Suprapubic skin (tissue), 4 donors: ENCODE data around the gene EPYC. TPM values are rescaled to one million over a fixed set of nuclear protein-coding genes. Genes with fewer than 3 reads are reported as not detected.
A peak's percentile ranks its signal among the peaks of the same experiment; 100 is the strongest.

ENCODE experiments used
- DNase-seq, 2 donors: peaks; one replicate each; pipeline ENCODE4 v3.0.0-alpha.2; 2019; ENCODE audit warnings: low spot score in 2 of 2
- H3K27ac ChIP-seq: fragments of 200-600 bp; sonication (generic); one replicate; pipeline ENCODE4 v1.5.1; 2019
- H3K27me3 ChIP-seq: fragments of 200-600 bp; sonication (generic); one replicate; pipeline ENCODE4 v1.5.1; 2019
- H3K36me3 ChIP-seq: fragments of 200-600 bp; sonication (generic); one replicate; pipeline ENCODE4 v1.5.1; 2019
- H3K4me1 ChIP-seq: fragments of 200-600 bp; sonication (generic); one replicate; pipeline ENCODE4 v1.5.1; 2019
- H3K4me3 ChIP-seq: fragments of 200-600 bp; sonication (generic); one replicate; pipeline ENCODE4 v1.5.1; 2019; ENCODE audit warnings: mild to moderate bottlenecking
- H3K9me3 ChIP-seq: fragments of 200-600 bp; sonication (generic); one replicate; pipeline ENCODE4 v1.5.1; 2019
- EP300 ChIP-seq: sonication (generic); formaldehyde crosslinking; IDR thresholded peaks from one replicate; pipeline ENCODE4 v1.6.1; 2017; ENCODE audit warnings: antibody characterized with exemption
- POLR2A ChIP-seq, 2 donors: fragments of 450-650 bp; IDR thresholded peaks; one replicate each; pipeline ENCODE4 v1.6.1; 2017; ENCODE audit warnings: antibody characterized with exemption in 2 of 2, mild to moderate bottlenecking in 2 of 2, moderate library complexity in 2 of 2
- POLR2AphosphoS5 ChIP-seq, 3 donors: sonication (generic); formaldehyde crosslinking; IDR thresholded peaks; one replicate each; pipeline ENCODE4 v1.6.1; 2017; ENCODE audit warnings: antibody characterized with exemption in 3 of 3
- WGBS: methylation state at CpG from one replicate; pipeline ENCODE4 v1.1.5; 2018; 5-methylcytosine and 5-hydroxymethylcytosine counted together
- total RNA-seq, 4 donors: library from RNA; depleted of rRNA; stranded (reverse); fragments of >200 nt; gene quantifications; one replicate each; pipeline ENCODE4 v1.1.0, GENCODE V29; 2016
- TF ChIP-seq, protein P1 (sequence below), 2 donors: fragments of 200-600 bp in 1 of 2; fragments of 450-650 bp in 1 of 2; sonication (generic) in 1 of 2; IDR thresholded peaks; one replicate each; pipeline ENCODE4 v1.5.1; 2016 to 2019; ENCODE audit warnings: antibody characterized with exemption in 2 of 2, mild to moderate bottlenecking in 1 of 2, moderate library complexity in 1 of 2

EPYC gene
- total RNA-seq, 4 donors from 2014 or later = not detected

DNA sequence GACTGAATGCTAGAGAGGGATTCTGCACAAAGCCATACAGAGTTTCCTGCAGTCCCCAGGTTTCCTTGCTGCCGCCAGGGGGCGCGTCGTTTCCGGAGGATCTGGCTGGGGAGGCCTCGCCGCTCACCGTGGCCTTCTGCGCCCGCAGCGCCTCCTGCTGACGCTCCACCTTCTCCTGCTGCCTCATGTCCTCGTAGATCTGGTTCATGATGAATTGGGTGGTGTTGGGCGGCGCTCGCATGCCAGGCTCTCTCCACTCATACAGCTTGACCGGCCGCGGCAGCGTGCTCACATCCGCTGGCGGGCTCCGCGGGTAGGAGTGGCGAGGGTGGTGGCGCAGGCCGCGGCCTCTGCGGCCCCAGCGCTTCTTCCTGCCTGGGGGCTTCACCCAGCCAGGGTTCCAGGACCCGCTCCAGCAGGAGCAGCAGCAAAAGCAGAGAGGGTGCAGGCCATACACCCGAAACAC lies 50.8 kb downstream of the EPYC start:
- Histone ChIP-seq H3K27me3 (no peaks in the 10 kb centered on the region), H3K9me3 (no peaks in the 10 kb centered on the region), H3K36me3 (no peaks in the 10 kb centered on the region), H3K4me1 (no peaks in the 10 kb centered on the region), H3K4me3 (no peak overlapping the region), H3K27ac (no peak overlapping the region)
- WGBS = 89% methylated on average over 32 of the region's 32 CpGs
- TF ChIP-seq EP300 (no peak), POLR2AphosphoS5 (IDR thresholded peaks at IDR 0.05) (no peak), POLR2A (IDR thresholded peaks at IDR 0.05) (no peak)
- TF ChIP-seq, protein P1, sequence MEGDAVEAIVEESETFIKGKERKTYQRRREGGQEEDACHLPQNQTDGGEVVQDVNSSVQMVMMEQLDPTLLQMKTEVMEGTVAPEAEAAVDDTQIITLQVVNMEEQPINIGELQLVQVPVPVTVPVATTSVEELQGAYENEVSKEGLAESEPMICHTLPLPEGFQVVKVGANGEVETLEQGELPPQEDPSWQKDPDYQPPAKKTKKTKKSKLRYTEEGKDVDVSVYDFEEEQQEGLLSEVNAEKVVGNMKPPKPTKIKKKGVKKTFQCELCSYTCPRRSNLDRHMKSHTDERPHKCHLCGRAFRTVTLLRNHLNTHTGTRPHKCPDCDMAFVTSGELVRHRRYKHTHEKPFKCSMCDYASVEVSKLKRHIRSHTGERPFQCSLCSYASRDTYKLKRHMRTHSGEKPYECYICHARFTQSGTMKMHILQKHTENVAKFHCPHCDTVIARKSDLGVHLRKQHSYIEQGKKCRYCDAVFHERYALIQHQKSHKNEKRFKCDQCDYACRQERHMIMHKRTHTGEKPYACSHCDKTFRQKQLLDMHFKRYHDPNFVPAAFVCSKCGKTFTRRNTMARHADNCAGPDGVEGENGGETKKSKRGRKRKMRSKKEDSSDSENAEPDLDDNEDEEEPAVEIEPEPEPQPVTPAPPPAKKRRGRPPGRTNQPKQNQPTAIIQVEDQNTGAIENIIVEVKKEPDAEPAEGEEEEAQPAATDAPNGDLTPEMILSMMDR (IDR thresholded peaks at IDR 0.05) = no peak
- DNase-seq = no peak

DNA sequence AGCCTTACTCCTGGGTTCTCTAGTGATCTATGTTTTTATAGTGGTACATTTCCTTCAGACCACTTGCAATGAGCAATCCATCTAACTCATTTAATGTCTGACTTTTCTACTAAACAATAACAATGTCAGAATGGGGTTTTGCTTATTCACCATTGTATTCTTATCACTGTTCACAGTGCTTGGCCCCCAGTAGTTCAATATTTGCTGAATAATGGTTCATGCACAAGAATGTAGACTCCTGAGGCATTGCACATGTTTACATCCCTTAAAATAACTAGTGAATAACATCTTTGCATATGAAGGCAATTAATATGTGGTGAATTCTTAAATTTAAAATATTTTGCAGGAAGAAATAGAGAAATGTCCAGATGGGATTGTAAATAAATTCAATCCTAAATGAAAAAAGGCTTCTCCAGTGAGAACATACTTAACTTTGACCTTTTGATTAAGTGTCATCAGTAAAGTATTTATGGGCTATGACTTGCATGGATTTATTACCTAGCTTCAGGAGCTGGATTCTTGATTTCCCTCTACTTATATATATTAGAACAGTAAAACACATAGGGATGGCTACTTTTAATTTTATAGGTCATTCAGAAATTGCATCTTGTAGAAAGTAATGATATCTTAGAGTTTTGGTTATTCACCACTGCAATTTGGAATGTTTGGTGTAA lies 53.2 kb downstream of the EPYC start:
- Histone ChIP-seq H3K9me3 (no peaks in the 10 kb centered on the region), H3K27ac (no peak overlapping the region), H3K4me3 (no peak overlapping the region), H3K27me3 (no peaks in the 10 kb centered on the region), H3K36me3 (no peaks in the 10 kb centered on the region), H3K4me1 (no peaks in the 10 kb centered on the region)
- TF ChIP-seq EP300 (no peak), POLR2A (IDR thresholded peaks at IDR 0.05) (no peak), POLR2AphosphoS5 (IDR thresholded peaks at IDR 0.05) (no peak)
- TF ChIP-seq, protein P1 (IDR thresholded peaks at IDR 0.05) = no peak
- no peak for DNase-seq

DNA sequence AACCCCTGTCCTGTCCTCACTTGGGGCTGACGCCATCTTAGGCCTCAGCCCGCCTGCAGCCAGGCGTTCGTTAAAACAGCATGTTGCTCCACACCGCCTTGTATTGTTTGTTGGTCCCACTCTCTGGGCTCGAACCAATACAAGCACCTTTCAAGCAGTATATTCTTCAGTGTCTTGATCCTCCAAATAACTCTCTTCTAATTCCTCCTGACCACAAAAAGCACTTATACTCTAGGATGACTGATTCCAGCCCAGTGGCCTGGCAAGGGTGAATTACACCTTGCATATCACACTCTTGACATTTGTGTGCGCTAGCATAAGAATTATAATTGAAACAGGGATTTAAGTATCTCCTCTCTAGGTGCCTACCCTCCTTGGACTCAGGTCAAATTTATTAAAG lies 56.9 kb downstream of the EPYC start:
- no peak overlapping the region for H3K27ac ChIP-seq
- 96% methylated on average over 7 of the region's 7 CpGs for WGBS
- H3K27me3 ChIP-seq = no peaks in the 10 kb centered on the region
- H3K4me1 ChIP-seq = no peaks in the 10 kb centered on the region
- TF ChIP-seq EP300 (no peak), POLR2AphosphoS5 (IDR thresholded peaks at IDR 0.05) (no peak)
- H3K4me3 ChIP-seq = no peak overlapping the region
- no peaks in the 10 kb centered on the region for H3K9me3 ChIP-seq
- no peaks in the 10 kb centered on the region for H3K36me3 ChIP-seq
- no peak for DNase-seq

DNA sequence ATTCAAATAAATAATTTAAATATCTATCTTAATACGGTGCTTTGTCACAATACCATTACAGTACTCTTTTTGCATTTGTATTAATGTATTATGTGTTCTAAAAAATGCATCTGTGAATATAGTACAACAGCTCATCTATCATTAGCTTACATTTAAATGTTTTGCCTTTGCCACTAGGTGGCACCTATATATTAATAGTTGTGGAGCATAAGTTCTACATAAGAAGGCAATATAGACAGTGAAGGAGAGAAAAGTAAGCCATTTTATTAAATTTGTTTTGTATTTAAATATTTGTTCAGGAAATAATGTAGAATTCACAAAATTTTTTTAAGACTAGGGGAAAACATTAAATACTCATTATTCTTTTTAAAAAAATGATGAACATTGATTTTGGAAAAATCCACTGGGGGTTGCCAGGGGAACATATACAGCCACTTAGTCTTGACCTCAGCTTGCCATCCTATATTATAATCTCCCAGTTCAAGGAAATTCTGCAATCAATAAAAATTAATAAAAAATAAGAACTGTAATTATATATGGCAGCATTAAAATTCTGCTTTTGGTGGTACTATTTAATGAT lies 59.6 kb downstream of the EPYC start:
- no peak for DNase-seq
- H3K9me3 ChIP-seq = no peaks in the 10 kb centered on the region
- TF ChIP-seq, protein P1 (IDR thresholded peaks at IDR 0.05) = peak in 1 of 2 donors; percentile 34
- no peak for TF ChIP-seq POLR2A (IDR thresholded peaks at IDR 0.05)
- no peak for TF ChIP-seq POLR2AphosphoS5 (IDR thresholded peaks at IDR 0.05)
- no peak for TF ChIP-seq EP300
- H3K4me1 ChIP-seq = no peaks in the 10 kb centered on the region
- H3K4me3 ChIP-seq = no peak overlapping the region
- H3K36me3 ChIP-seq = no peaks in the 10 kb centered on the region
- no peak overlapping the region for H3K27ac ChIP-seq
- 40% methylated on average over 1 of the region's 1 CpG for WGBS
- no peaks in the 10 kb centered on the region for H3K27me3 ChIP-seq

DNA sequence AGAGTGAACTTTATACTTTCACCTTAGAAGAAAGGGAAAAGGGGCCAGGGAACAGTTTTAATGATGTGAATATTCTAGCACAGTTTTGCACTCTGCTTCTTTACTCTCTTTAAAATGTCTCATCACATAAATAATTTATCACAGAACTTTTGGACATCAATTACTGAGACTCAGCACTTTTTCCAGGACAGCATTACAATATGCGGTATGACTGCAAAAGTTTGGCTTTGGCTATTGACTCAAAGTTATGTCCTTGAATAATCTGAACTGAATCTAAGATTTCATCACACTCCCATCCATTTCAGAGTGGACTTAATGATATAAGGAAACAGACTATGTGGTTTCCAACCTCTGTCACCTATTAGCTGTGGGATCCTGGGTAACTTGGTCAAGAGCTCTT lies 61.5 kb downstream of the EPYC start:
- TF ChIP-seq POLR2AphosphoS5 (IDR thresholded peaks at IDR 0.05) (no peak), POLR2A (IDR thresholded peaks at IDR 0.05) (no peak), EP300 (no peak)
- TF ChIP-seq, protein P1 (IDR thresholded peaks at IDR 0.05) = no peak
- Histone ChIP-seq H3K27ac (no peak overlapping the region), H3K36me3 (no peaks in the 10 kb centered on the region), H3K27me3 (no peaks in the 10 kb centered on the region), H3K4me1 (peaks cover 6% of the 10 kb centered on the region), H3K9me3 (no peaks in the 10 kb centered on the region), H3K4me3 (no peak overlapping the region)
- DNase-seq = no peak
- WGBS = 68% methylated on average over 1 of the region's 1 CpG
